SJSA1 (cell line): ENCODE results near the gene GSN. TPM values are rescaled to one million over a fixed set of nuclear protein-coding genes. Genes with fewer than 3 reads are reported as not detected.

Experiments
- DNase-seq, 2 experiments: peaks; one replicate each; pipeline ENCODE4 v3.0.0-alpha.2; 2015 to 2020; ENCODE audit warnings: low spot score in 2 of 2, low read depth in 1 of 2
- H3K27ac ChIP-seq: fragments of 250-450 bp; sonication (Bioruptor Pico); 2 replicates; pipeline ENCODE4 v1.5.1; 2020; ENCODE audit warnings: mild to moderate bottlenecking, moderate library complexity
- H3K27me3 ChIP-seq: fragments of 250-450 bp; sonication (Bioruptor Pico); replicated peaks from 2 replicates; pipeline ENCODE4 v1.5.1; 2020; ENCODE audit warnings: mild to moderate bottlenecking, moderate library complexity
- H3K36me3 ChIP-seq: fragments of 250-450 bp; sonication (Bioruptor Pico); 2 replicates; pipeline ENCODE4 v1.5.1; 2020; ENCODE audit warnings: mild to moderate bottlenecking
- H3K4me1 ChIP-seq: fragments of 250-450 bp; sonication (Bioruptor Pico); replicated peaks from 2 replicates; pipeline ENCODE4 v1.6.1; 2021; ENCODE audit warnings: mild to moderate bottlenecking
- H3K4me3 ChIP-seq: fragments of 250-450 bp; sonication (Bioruptor Pico); 2 replicates; pipeline ENCODE4 v1.5.1; 2020; ENCODE audit warnings: mild to moderate bottlenecking
- H3K9me3 ChIP-seq: fragments of 250-450 bp; sonication (Bioruptor Pico); replicated peaks from 2 replicates; pipeline ENCODE4 v1.5.1; 2020; ENCODE audit warnings: mild to moderate bottlenecking
- total RNA-seq: library from RNA; depleted of rRNA; stranded (reverse); fragments of >200 nt; shearing (Covaris generic); gene quantifications from 2 replicates; pipeline ENCODE4 v1.2.3, GENCODE V29; 2014; rRNA removed

Gene GSN
- total RNA-seq = 284 and 331 TPM in 2 replicates

DNA sequence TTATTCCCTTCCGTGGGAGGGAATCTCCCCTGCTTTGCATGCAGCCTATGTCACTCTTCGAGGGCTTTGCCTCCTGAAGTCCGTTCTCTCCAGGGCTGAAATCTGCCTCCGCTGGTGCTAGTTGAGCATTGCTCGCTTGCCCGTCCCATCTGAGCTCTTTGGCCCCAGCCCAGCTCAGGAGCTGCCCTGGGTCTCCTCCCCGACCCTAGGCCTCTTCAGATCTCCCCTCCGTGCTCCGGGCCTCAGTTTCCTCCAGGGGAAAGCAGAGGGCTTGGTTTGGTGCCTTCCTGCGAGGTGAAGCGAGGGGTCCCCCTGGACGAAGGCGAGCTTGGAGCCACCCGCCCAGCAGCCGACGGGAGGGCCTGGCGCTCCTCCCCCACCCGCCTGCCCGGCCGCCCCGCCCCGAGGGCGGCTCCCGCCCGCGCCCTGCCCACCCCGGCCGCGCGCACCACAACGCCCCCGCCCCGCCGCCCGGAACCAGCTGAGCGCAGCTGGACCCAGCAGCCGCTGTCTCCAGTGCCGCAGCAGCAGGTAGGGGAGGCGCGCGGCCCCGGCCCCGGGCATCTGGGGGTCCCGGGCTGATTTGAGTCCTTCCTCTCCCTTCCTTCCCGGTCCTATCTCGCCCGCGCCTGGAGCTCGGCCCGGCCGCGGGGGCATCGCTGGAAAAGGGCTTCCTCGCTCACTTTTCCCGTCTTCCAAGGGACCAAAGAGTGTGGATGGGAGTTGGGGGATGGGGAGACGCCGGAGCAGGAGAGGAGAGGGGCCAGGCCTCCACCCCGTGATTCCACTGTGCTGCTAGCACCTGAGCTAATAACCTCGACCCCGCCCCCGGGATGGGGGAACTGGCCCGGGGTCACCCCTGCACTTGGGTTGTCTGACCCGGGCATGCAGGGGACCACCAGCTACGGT is at the start of gene GSN:
Gene GSN (plus strand): TSS at position 474 of the 909 bp plus-strand sequence. CDS start 33,810 bp downstream, outside the sequence.
- DNase-seq = peak; percentile 71 to 75
- H3K4me1 ChIP-seq = peaks cover 40% of the 10 kb centered on the region
- H3K9me3 ChIP-seq = no peaks in the 10 kb centered on the region
- H3K36me3 ChIP-seq = peaks cover 8% of the 10 kb centered on the region
- peak within 1 kb of the TSS; percentile 65 for H3K27ac ChIP-seq
- H3K4me3 ChIP-seq = peak within 1 kb of the TSS; percentile 64
- H3K27me3 ChIP-seq = no peaks in the 10 kb centered on the region

DNA sequence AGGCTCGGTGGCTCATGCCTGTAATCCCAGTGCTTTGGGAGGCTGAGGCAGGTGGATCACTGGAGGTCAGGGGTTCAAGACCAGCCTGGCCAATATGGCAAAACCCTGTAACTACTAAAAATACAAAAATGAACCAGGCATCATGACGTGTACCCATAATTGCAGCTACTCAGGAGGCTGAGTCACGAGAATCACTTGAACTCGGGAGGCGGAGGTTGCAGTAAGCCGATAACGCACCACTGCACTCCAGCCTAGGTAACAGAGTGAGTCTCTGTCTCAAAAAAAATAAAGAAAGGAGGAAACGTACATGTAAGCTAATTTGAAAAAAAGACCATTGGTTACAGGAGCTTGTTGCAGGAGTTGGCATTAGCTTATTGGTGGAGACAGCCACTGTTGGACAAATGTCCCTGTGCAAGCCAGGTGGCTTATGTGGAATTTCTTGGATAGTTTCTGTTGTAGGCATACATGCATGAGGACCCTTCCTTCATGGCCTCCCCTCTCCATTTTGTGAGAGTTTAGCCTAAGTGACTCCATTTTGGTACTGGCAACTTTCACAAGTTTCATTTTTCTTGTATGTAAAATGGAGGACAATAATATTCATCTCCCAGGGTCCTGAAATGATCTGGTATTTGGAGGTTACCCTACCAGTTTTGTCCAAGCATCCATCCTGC is 49.5 kb upstream of the GSN start:
- H3K4me1 ChIP-seq = peaks cover 9% of the 10 kb centered on the region
- no peaks in the 10 kb centered on the region for H3K9me3 ChIP-seq
- H3K27ac ChIP-seq = no peak overlapping the region
- DNase-seq = no peak
- no peaks in the 10 kb centered on the region for H3K36me3 ChIP-seq
- H3K4me3 ChIP-seq = no peak overlapping the region
- H3K27me3 ChIP-seq = no peaks in the 10 kb centered on the region

DNA sequence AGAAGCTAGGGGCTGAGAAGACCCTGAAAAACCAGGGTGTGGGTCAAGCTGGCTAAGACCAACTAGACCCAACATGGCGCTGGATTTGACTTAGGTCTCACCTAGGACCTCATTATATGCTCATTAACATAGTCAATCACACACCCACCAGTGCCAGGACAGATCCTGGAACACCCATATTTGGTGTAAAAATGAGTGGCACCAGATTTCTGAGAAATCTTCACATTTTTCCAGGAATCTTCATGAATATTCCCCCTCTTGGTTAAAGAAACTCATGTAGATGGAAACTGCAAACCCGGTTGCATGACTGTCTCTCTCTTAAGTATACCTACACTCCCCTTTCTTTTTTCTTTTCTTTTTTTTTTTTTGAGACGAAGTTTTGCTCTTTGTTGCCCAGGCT is 48.4 kb upstream of the GSN start:
- no peaks in the 10 kb centered on the region for H3K36me3 ChIP-seq
- no peak for DNase-seq
- no peak overlapping the region for H3K4me3 ChIP-seq
- H3K27ac ChIP-seq = no peak overlapping the region
- no peaks in the 10 kb centered on the region for H3K27me3 ChIP-seq
- H3K9me3 ChIP-seq = no peaks in the 10 kb centered on the region
- peaks cover 4% of the 10 kb centered on the region; the same call in 1 of the 2 replicates for H3K4me1 ChIP-seq

DNA sequence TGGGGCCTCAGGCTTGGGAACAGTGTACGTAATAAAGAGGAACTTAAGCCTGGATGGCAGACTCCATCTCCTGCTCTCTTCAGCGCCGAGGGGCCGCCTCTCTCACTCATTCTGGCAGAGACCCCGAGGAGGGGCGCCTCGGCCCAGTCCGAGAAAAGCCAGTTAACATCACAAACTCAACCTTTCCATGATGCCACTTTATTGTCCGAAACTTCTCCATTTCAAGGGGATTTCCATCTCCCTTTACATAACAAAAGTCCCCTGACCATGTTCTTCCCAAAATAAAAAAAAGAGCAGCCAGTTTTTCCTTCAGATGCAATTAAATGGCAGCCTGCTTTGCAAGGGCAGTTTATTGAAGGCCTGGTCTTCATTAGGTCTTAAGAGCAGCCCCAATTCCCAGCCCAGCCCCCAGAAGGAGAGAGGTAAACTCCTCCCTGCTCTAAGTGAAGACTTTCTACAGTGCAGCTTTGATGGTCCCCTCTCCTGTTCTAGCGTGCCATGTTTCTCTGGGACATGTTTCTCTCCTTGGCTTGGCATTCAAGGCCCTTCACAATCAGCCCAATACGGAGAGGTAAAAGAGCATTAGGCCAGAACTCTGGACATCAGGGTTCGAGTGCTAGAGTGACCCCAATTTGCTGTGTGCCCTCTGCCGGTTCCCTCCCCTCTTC is 46.8 kb upstream of the GSN start:
- H3K27ac ChIP-seq = no peak overlapping the region
- H3K27me3 ChIP-seq = no peaks in the 10 kb centered on the region
- H3K4me3 ChIP-seq = no peak overlapping the region
- no peaks in the 10 kb centered on the region for H3K36me3 ChIP-seq
- peaks cover 8% of the 10 kb centered on the region; the same call in 1 of the 2 replicates for H3K4me1 ChIP-seq
- no peaks in the 10 kb centered on the region for H3K9me3 ChIP-seq
- DNase-seq = no peak

DNA sequence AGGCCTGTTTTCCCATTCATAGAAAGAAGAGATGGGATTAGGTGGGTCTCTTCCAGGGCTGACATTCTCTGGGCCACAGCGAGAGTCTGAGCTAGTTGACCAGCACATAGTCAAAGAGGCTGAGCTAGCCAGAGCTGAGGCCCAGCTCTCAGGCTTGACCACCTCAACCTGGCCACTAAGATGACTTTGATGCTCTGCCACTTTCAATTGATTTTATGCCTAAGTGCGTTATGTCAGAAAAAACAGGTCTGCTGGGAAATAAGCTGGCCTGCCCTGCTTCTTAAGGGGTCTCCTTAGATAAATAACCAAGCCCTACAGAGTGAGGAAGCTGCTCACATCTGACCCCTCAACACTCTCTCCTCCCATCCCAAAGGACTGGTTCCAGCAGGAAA is 46.3 kb upstream of the GSN start:
- H3K27ac ChIP-seq = no peak overlapping the region
- DNase-seq = no peak
- peaks cover 10% of the 10 kb centered on the region; the same call in 1 of the 2 replicates for H3K4me1 ChIP-seq
- no peaks in the 10 kb centered on the region for H3K27me3 ChIP-seq
- no peaks in the 10 kb centered on the region for H3K36me3 ChIP-seq
- no peaks in the 10 kb centered on the region for H3K9me3 ChIP-seq
- H3K4me3 ChIP-seq = no peak overlapping the region

DNA sequence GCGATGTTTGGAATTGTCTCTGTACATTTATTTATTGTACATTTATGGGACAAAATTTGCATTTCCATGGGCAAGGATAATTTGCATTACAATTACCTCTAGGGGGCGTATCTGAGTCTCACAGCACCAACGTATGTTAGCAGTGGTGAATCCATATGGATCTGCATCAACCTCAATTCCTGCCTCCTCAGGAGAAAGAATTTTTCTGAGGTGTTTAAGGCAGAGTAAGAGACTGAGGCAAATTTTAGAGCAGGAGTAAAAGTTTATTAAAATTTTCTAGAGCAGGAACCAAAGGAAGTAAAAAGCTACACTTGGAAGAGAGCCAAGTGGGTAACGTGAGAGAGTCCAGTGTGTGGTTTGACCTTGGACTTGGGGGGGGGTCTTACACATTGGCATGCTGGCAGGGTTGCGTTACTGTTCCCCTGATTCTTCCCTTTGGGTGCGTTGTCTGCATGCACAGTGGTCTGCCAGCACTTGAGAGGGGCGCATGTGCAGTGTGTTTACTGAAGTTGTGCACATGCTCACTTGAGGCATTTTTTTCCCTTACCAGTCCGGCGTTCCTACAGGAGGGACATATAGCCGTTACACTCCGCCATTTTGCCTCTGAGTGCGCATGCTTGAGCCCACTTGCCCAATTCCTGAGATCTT is 45.3 kb upstream of the GSN start:
- H3K27ac ChIP-seq = no peak overlapping the region
- no peaks in the 10 kb centered on the region for H3K27me3 ChIP-seq
- no peaks in the 10 kb centered on the region for H3K36me3 ChIP-seq
- no peaks in the 10 kb centered on the region for H3K9me3 ChIP-seq
- H3K4me3 ChIP-seq = no peak overlapping the region
- peaks cover 10% of the 10 kb centered on the region; the same call in 1 of the 2 replicates for H3K4me1 ChIP-seq
- peak in 1 of 2 experiments; percentile 28 for DNase-seq

DNA sequence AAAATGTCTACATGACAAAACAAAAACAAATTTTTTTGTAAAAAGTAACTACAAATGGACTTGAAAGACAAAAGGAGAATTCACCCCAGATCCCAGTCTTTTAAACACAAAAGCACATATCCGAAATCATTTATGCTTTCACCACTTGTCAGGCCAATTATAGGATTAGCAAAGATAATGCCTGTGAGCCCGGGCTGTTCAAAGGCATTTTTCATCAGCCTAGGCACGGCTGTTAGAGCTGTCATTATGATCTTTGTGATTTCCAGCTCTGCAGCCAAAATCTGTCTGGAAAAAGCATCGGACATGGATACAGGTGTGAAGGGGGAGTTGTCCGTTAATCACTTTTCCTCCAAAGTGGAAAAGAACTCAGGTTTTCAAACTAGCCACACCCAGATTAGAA is 42.7 kb upstream of the GSN start:
- no peaks in the 10 kb centered on the region for H3K36me3 ChIP-seq
- no peaks in the 10 kb centered on the region for H3K27me3 ChIP-seq
- DNase-seq = no peak
- H3K9me3 ChIP-seq = no peaks in the 10 kb centered on the region
- H3K27ac ChIP-seq = no peak overlapping the region
- 0 out of 2 replicates have a peak, but pooled peaks cover 6% of the 10 kb centered on the region for H3K4me1 ChIP-seq
- no peak overlapping the region for H3K4me3 ChIP-seq

DNA sequence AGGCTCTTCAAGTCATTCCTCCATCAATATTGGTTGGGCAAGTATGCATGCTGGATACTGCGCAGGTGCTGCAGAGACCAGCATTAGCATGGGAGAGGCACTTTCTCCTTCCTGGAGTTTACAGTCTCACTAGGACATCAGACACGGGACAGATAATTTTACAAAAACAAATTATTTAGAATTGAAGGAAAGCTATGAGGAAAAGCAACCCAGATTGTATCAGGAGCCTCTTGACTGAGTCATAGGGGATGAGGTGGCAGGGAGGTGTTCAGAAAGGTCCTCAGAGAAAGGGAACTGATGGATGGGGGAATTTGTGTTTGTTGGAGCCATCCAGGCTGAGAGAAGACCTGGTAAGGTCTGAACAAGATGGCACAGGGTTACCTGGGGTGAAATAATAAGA is 41.8 kb upstream of the GSN start:
- Histone ChIP-seq H3K27me3 (no peaks in the 10 kb centered on the region), H3K9me3 (no peaks in the 10 kb centered on the region), H3K4me3 (no peak overlapping the region), H3K4me1 (0 out of 2 replicates have a peak, but pooled peaks cover 6% of the 10 kb centered on the region), H3K27ac (no peak overlapping the region), H3K36me3 (no peaks in the 10 kb centered on the region)
- DNase-seq = no peak

DNA sequence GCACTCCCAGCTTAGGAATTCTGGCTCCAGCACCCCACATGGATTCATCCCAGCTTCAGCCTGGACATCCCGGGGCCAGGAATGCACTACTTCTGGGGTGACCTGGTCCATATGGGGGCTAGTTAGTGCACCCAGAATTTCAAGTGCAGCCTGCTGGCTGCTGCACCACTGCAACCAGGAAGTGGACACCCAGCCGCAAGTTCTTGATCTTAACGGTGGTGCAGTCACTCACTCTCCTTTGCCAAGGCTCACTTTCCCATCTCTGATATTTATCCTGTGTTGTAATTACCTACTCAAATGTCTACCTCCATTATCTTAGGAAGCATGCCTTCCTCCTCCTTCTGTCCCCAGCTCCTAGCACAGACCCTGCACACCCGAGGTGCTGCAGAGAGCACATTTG is 40.1 kb upstream of the GSN start:
- no peak for DNase-seq
- H3K4me1 ChIP-seq = 0 out of 2 replicates have a peak, but pooled peaks cover 6% of the 10 kb centered on the region
- H3K4me3 ChIP-seq = no peak overlapping the region
- H3K9me3 ChIP-seq = no peaks in the 10 kb centered on the region
- no peaks in the 10 kb centered on the region for H3K36me3 ChIP-seq
- no peak overlapping the region for H3K27ac ChIP-seq
- H3K27me3 ChIP-seq = no peaks in the 10 kb centered on the region

DNA sequence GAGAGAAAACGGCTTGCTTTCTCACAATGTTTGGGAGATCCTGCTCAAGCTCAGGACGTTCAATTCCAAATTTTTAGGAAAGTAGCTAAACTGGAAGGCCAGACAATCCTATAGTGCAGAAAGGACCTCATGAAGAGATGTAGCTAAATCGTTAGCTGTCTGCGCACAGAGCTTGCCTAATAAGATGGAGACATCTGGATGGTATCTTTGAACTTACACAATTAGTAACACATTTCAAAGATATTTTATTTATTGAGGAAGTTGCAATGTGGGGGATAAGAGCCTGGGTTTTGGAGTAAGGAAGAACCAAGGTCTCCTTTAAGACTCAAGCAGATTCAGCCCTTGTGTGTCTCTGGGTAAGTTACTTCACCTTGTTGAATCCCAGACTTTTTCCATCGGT is 37.7 kb upstream of the GSN start:
- Histone ChIP-seq H3K36me3 (0 out of 2 replicates have a peak, but pooled peaks cover 2% of the 10 kb centered on the region), H3K4me3 (no peak overlapping the region), H3K9me3 (no peaks in the 10 kb centered on the region), H3K4me1 (peaks cover 24% of the 10 kb centered on the region), H3K27ac (no peak overlapping the region), H3K27me3 (no peaks in the 10 kb centered on the region)
- DNase-seq = no peak

DNA sequence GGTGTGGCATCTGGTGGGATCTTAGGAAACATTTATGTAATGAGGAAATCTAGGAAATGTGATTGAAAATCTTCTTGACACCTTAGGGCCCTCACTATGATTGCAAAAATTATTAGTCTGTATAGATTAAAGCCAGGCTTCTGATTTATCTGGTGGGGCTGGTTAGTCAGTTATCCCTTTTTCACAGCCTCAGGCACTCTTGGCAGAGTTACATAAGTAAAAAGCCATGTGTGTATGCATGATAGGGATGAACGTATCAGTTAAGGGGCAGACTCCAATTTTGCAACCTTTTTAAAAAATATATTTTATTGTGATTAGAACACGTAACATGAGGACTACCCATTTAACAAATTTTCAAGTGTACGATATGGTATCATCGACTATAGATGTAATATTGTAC is 35.7 kb upstream of the GSN start:
- no peak overlapping the region for H3K4me3 ChIP-seq
- no peaks in the 10 kb centered on the region for H3K27me3 ChIP-seq
- no peaks in the 10 kb centered on the region for H3K9me3 ChIP-seq
- H3K36me3 ChIP-seq = 0 out of 2 replicates have a peak, but pooled peaks cover 2% of the 10 kb centered on the region
- peaks cover 18% of the 10 kb centered on the region for H3K4me1 ChIP-seq
- H3K27ac ChIP-seq = no peak overlapping the region
- no peak for DNase-seq

DNA sequence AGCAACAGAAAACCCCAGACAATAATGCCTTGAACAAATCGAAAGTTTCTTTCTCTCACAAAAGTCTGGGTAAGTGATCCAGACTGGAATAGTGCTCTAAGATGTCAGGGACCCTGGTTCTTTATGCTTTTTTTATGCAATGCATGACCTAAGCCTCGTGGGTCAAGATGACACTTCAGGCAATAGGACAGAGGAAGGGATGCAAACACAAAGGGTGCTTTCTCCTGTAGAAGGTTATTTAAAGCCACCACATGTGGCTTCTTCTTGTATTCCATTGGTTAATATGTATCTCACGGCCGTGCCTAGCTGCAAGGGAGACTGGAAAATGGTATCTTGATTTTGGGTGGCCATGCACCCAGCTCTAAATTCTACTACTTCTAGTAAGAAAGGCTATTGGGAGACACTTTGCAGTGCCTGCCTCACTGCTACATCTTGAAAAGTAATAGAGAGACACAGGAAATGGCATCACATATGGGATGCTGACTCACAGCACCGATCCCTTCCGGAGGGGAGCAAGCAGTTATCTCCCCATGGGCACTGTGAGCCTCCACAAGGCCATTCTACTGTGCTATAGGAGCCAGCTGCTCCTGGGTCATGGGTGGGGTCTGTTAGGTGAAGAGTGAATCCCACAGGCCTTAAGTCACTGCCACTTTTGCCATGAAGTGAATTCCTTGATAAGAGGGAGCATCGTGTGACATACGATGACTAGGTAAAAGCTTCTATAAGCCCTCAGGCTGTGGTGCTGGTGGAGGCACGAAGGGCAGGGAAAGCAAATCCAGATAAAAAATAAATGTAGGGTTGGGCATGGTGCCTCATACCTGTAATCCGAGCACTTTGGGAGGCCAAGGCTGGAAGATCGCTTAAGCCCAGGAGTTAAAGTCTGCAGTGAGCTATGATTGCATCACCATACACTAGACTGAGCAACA is 33.8 kb upstream of the GSN start:
- H3K4me3 ChIP-seq = no peak overlapping the region
- H3K9me3 ChIP-seq = no peaks in the 10 kb centered on the region
- peaks cover 18% of the 10 kb centered on the region for H3K4me1 ChIP-seq
- DNase-seq = peak; percentile 49 to 56
- H3K36me3 ChIP-seq = 0 out of 2 replicates have a peak, but pooled peaks cover 2% of the 10 kb centered on the region
- no peaks in the 10 kb centered on the region for H3K27me3 ChIP-seq
- H3K27ac ChIP-seq = peak overlapping the region; percentile 70
